Liver (tissue), 9 donors: ENCODE data around the gene ARHGEF7. TPM values are rescaled to one million over a fixed set of nuclear protein-coding genes. Genes with fewer than 3 reads are reported as not detected.

Experiments used
- DNase-seq: peaks from one replicate; pipeline ENCODE4 v3.0.0-alpha.2; 2017; ENCODE audit warnings: low spot score
- H3K27ac ChIP-seq, 2 donors: one replicate each; pipeline ENCODE4 v1.7.0; 2013; ENCODE audit warnings: inconsistent platforms in 2 of 2, low read length in 2 of 2, control low read depth in 1 of 2, low read depth in 1 of 2, mild to moderate bottlenecking in 1 of 2
- H3K27me3 ChIP-seq, 4 donors: one replicate each; pipeline versions ENCODE4 v1.6.1 to v1.7.0; 2013; ENCODE audit warnings: low read length in 3 of 4, inconsistent platforms in 1 of 4, mild to moderate bottlenecking in 1 of 4, moderate library complexity in 1 of 4; ENCODE audit not compliant: control insufficient read depth in 4 of 4, insufficient read depth in 4 of 4
- H3K36me3 ChIP-seq, 4 donors: one replicate each; pipeline versions ENCODE4 v1.6.1 to v1.7.0; 2013; ENCODE audit warnings: low read length in 3 of 4, mild to moderate bottlenecking in 3 of 4, low read depth in 1 of 4, moderate library complexity in 1 of 4; ENCODE audit not compliant: control insufficient read depth in 4 of 4, insufficient read depth in 3 of 4
- H3K4me1 ChIP-seq, 4 donors: one replicate each; pipeline versions ENCODE4 v1.6.1 to v1.7.0; 2013; ENCODE audit warnings: low read length in 3 of 4, mild to moderate bottlenecking in 3 of 4, moderate library complexity in 1 of 4; ENCODE audit not compliant: control insufficient read depth in 4 of 4, insufficient read depth in 4 of 4
- H3K4me3 ChIP-seq, 3 donors: one replicate each; pipeline versions ENCODE4 v1.6.1 to v1.7.0; 2013; ENCODE audit warnings: low read length in 3 of 3, control low read depth in 1 of 3, low read depth in 1 of 3, mild to moderate bottlenecking in 1 of 3
- H3K9ac ChIP-seq, 2 donors: one replicate each; pipeline ENCODE4 v1.7.0; 2013; ENCODE audit warnings: low read length in 2 of 2, mild to moderate bottlenecking in 2 of 2, moderate library complexity in 2 of 2, control low read depth in 1 of 2, low read depth in 1 of 2
- H3K9me3 ChIP-seq, 4 donors: one replicate each; pipeline versions ENCODE4 v1.6.1 to v1.7.0; 2013; ENCODE audit warnings: low read length in 3 of 4; ENCODE audit not compliant: control insufficient read depth in 4 of 4
- ATF3 ChIP-seq: IDR thresholded peaks from 2 replicates; pipeline ENCODE4 v1.6.1; 2016; ENCODE audit warnings: antibody characterized with exemption
- EGR1 ChIP-seq, 2 donors: IDR thresholded peaks; 2 replicates each; pipeline ENCODE4 v1.6.1; 2016 to 2018; ENCODE audit warnings: antibody characterized with exemption in 2 of 2, low read depth in 2 of 2
- FOXA1 ChIP-seq: IDR thresholded peaks from 2 replicates; pipeline ENCODE4 v1.6.1; 2016; ENCODE audit warnings: antibody characterized with exemption
- FOXA2 ChIP-seq: IDR thresholded peaks from 2 replicates; pipeline ENCODE4 v1.6.1; 2016; ENCODE audit warnings: antibody characterized with exemption
- GABPA ChIP-seq, 2 donors: IDR thresholded peaks in 1 of 2; conservative IDR thresholded peaks in 1 of 2; 2 replicates each; pipeline ENCODE4 v1.6.1; 2016; ENCODE audit warnings: antibody characterized with exemption in 2 of 2, mild to moderate bottlenecking in 1 of 2, moderate library complexity in 1 of 2
- HNF4A ChIP-seq, 2 donors: conservative IDR thresholded peaks; 2 replicates each; pipeline ENCODE4 v1.6.1; 2016; ENCODE audit warnings: antibody characterized with exemption in 2 of 2, mild to moderate bottlenecking in 2 of 2
- HNF4G ChIP-seq: IDR thresholded peaks from 2 replicates; pipeline ENCODE4 v1.6.1; 2016; ENCODE audit warnings: antibody characterized with exemption
- MAX ChIP-seq: IDR thresholded peaks from 2 replicates; pipeline ENCODE4 v1.6.1; 2016; ENCODE audit warnings: antibody characterized with exemption
- NR2F2 ChIP-seq: IDR thresholded peaks from 2 replicates; pipeline ENCODE4 v1.6.1; 2016; ENCODE audit warnings: antibody characterized with exemption
- RAD21 ChIP-seq, 2 donors: IDR thresholded peaks; 2 replicates each; pipeline ENCODE4 v1.6.1; 2016; ENCODE audit warnings: antibody characterized with exemption in 2 of 2, mild to moderate bottlenecking in 2 of 2
- RXRA ChIP-seq, 2 donors: IDR thresholded peaks; 2 replicates each; pipeline ENCODE4 v1.6.1; 2017 to 2018; ENCODE audit warnings: antibody characterized with exemption in 2 of 2, mild to moderate bottlenecking in 1 of 2
- SP1 ChIP-seq: IDR thresholded peaks from 2 replicates; pipeline ENCODE4 v1.6.1; 2018; ENCODE audit warnings: antibody characterized with exemption, mild to moderate bottlenecking
- TAF1 ChIP-seq: conservative IDR thresholded peaks from 2 replicates; pipeline ENCODE4 v1.6.1; 2016; ENCODE audit warnings: antibody characterized with exemption, mild to moderate bottlenecking
- YY1 ChIP-seq: IDR thresholded peaks from 2 replicates; pipeline ENCODE4 v1.6.1; 2016; ENCODE audit warnings: antibody characterized with exemption, mild to moderate bottlenecking
- WGBS: extraction: QIAGEN DNeasy Blood & Tissue Kit; methylation state at CpG from one replicate; pipeline ENCODE4 v1.1.7; 2013; 5-methylcytosine and 5-hydroxymethylcytosine counted together
- polyA plus RNA-seq, 2 donors: library from polyadenylated mRNA; stranded (reverse) in 1 of 2; unstranded in 1 of 2; fragments of 200-250 nt in 1 of 2; fragments of >200 nt in 1 of 2; fragmentation: Nextera tagmentation in 1 of 2; extraction: Ambion mirVana in 1 of 2; gene quantifications; one replicate each; pipeline versions ENCODE4 v1.2.1 to v1.2.3, GENCODE V29; 2013 to 2015
- total RNA-seq, 2 donors: library from RNA; depleted of rRNA; stranded (reverse); fragments of >200 nt; gene quantifications; one replicate each; pipeline ENCODE4 v1.2.3, GENCODE V29; 2014
- TF ChIP-seq, protein P1 (sequence below): IDR thresholded peaks from 2 replicates; pipeline ENCODE4 v1.6.1; 2016; ENCODE audit warnings: antibody characterized with exemption
- TF ChIP-seq, protein P2 (sequence below): IDR thresholded peaks from 2 replicates; pipeline ENCODE4 v1.6.1; 2016; ENCODE audit warnings: antibody characterized with exemption, mild to moderate bottlenecking
- donor health status: healthy.
- donor health status: healthy.
- donor health status: healthy.
- donor health status: healthy.
- donor health status: healthy.

The ARHGEF7 gene
- total RNA-seq (10 to 100 TPM; 23.3 to 37.5 TPM), polyA plus RNA-seq (10 to 100 TPM; 10.3 to 16.8 TPM)

DNA sequence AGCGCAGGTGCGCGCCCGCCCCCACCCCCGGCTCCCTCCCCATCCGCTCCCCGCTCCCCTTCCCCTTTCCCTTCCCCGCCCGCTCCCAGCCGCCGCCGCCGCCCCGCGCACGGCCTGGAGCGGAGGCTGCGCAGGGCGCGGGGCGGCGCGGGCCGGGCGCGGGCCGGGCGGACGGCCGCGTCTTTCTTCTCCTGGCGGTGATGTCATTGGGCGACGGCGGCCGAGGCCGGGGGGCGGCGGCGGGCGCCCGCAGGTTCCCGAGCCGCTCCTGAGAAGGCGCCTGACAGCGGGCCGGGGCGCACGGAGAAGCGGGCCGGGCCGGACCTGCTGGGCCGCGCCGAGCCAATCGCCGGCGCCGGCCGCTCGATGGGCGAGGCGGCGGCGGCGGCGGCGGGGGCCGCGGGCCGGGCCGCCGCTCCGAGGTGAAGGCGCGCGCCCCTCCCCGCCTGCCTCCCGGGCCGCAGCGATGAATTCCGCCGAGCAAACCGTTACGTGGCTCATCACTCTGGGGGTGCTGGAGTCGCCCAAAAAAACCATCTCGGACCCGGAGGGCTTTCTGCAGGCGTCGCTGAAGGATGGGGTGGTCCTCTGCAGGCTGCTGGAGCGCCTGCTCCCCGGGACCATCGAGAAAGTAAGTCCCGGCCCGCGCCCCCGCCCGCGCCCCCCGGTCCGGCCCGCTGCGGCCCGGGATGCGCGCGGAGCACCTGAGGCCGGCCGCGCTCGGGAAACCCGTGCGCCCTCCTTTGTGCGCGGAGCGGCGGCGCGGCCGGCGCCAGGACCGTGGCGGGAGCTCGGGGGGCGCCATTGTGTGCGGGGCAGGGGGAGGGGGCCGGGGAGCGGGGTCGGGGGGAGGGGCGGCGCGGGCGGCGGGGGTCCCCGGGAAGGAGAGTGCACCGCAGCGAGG is at the start of gene ARHGEF7:
Gene ARHGEF7, plus strand, starts transcription at position 250 of the 904 bp plus-strand sequence. Its CDS starts 217 bp downstream, at position 467.
- H3K27me3 ChIP-seq = peaks cover 0 to 10% (median 1%) of the 10 kb centered on the region in 4 donors
- WGBS = 1% methylated on average over 131 of the region's 137 CpGs
- no peak for DNase-seq
- no peaks in the 10 kb centered on the region for H3K9me3 ChIP-seq
- H3K36me3 ChIP-seq = no peaks in the 10 kb centered on the region
- H3K9ac ChIP-seq = peak within 1 kb of the TSS; percentile 12 to 38
- H3K4me3 ChIP-seq = peak within 1 kb of the TSS; percentile 42 to 85 (median 84)
- H3K4me1 ChIP-seq = peaks cover 5 to 43% (median 33%) of the 10 kb centered on the region in 4 donors
- peak within 1 kb of the TSS; percentile 65 to 71 for H3K27ac ChIP-seq
- TF ChIP-seq HNF4G (no peak), RXRA (IDR thresholded peaks at IDR 0.05) (no peak), MAX (no peak), HNF4A (conservative IDR thresholded peaks at IDR 0.05) (no peak), NR2F2 (no peak)

GRCh38 chr13:111065698-111066097 is 49.4 kb upstream of the ARHGEF7 start:
- H3K4me1 ChIP-seq = peaks cover 2 to 6% (median 3%) of the 10 kb centered on the region in 4 donors
- no peak for DNase-seq
- WGBS = 95% methylated on average over 12 of the region's 12 CpGs
- no peaks in the 10 kb centered on the region for H3K36me3 ChIP-seq
- no peaks in the 10 kb centered on the region for H3K27me3 ChIP-seq
- no peak overlapping the region for H3K9ac ChIP-seq
- H3K27ac ChIP-seq = no peak overlapping the region
- TF ChIP-seq YY1 (no peak), MAX (no peak), FOXA2 (no peak), GABPA (IDR thresholded peaks at IDR 0.05 in 1 of 2, conservative IDR thresholded peaks at IDR 0.05 in 1 of 2) (no peak), NR2F2 (no peak), RAD21 (IDR thresholded peaks at IDR 0.05) (no peak), HNF4A (conservative IDR thresholded peaks at IDR 0.05) (no peak), EGR1 (IDR thresholded peaks at IDR 0.05; ENCODE audit: low read depth in 2 of 2) (no peak), SP1 (no peak), HNF4G (no peak), TAF1 (no peak), ATF3 (no peak), FOXA1 (no peak)
- TF ChIP-seq, protein P1, sequence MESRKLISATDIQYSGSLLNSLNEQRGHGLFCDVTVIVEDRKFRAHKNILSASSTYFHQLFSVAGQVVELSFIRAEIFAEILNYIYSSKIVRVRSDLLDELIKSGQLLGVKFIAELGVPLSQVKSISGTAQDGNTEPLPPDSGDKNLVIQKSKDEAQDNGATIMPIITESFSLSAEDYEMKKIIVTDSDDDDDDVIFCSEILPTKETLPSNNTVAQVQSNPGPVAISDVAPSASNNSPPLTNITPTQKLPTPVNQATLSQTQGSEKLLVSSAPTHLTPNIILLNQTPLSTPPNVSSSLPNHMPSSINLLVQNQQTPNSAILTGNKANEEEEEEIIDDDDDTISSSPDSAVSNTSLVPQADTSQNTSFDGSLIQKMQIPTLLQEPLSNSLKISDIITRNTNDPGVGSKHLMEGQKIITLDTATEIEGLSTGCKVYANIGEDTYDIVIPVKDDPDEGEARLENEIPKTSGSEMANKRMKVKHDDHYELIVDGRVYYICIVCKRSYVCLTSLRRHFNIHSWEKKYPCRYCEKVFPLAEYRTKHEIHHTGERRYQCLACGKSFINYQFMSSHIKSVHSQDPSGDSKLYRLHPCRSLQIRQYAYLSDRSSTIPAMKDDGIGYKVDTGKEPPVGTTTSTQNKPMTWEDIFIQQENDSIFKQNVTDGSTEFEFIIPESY = no peak
- TF ChIP-seq, protein P2, sequence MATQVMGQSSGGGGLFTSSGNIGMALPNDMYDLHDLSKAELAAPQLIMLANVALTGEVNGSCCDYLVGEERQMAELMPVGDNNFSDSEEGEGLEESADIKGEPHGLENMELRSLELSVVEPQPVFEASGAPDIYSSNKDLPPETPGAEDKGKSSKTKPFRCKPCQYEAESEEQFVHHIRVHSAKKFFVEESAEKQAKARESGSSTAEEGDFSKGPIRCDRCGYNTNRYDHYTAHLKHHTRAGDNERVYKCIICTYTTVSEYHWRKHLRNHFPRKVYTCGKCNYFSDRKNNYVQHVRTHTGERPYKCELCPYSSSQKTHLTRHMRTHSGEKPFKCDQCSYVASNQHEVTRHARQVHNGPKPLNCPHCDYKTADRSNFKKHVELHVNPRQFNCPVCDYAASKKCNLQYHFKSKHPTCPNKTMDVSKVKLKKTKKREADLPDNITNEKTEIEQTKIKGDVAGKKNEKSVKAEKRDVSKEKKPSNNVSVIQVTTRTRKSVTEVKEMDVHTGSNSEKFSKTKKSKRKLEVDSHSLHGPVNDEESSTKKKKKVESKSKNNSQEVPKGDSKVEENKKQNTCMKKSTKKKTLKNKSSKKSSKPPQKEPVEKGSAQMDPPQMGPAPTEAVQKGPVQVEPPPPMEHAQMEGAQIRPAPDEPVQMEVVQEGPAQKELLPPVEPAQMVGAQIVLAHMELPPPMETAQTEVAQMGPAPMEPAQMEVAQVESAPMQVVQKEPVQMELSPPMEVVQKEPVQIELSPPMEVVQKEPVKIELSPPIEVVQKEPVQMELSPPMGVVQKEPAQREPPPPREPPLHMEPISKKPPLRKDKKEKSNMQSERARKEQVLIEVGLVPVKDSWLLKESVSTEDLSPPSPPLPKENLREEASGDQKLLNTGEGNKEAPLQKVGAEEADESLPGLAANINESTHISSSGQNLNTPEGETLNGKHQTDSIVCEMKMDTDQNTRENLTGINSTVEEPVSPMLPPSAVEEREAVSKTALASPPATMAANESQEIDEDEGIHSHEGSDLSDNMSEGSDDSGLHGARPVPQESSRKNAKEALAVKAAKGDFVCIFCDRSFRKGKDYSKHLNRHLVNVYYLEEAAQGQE = no peak
- H3K9me3 ChIP-seq = no peaks in the 10 kb centered on the region
- no peak overlapping the region for H3K4me3 ChIP-seq
